GM23248 (cell line): Measurements from ENCODE around the gene CCND2.

Experiments used
- EZH2 ChIP-seq: fragments of 200-600 bp; sonication (generic); IDR thresholded peaks from 2 replicates; pipeline ENCODE4 v1.6.1; 2018; ENCODE audit warnings: antibody characterized with exemption, mild to moderate bottlenecking; ENCODE audit not compliant: insufficient read depth, poor library complexity, severe bottlenecking
- EZH2phosphoT487 ChIP-seq: fragments of 200-600 bp; sonication (generic); IDR thresholded peaks from 2 replicates; pipeline ENCODE4 v1.6.1; 2018; ENCODE audit warnings: antibody characterized with exemption, moderate library complexity, mild to moderate bottlenecking, low read depth; ENCODE audit not compliant: insufficient read depth

DNA sequence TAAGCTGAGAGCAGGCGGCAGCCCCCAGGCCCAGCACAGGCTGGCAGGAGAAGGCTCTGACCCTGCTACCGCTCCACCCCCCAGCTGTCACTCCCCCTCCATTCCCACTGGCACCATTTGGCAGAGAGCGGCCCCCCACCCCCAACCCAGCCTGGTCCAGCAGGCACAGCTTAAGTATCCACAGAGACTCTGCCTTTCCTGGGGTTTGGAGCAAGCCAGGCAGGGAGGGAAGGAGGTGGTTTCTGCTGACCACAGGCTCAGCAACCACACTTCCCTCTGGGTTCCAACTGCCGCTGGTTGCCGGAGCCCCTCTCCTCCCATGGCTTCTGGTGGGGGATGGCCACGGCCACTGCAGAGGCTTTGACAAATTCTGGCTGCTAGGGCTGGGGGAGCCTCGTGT is 30.5 kb upstream of the CCND2 start:
- TF ChIP-seq EZH2 (no peak), EZH2phosphoT487 (no peak)
